ENCODE data around the gene ZNF740. TPM values are rescaled to one million over a fixed set of nuclear protein-coding genes. Genes with fewer than 3 reads are reported as not detected.

The ZNF740 gene
- total and polyA plus RNA-seq, 2 of the 4 experiments (the other 2 are of a cell fraction), result 13.1 to 14.0 TPM

GRCh38 chr12:53186745-53187144 lies 6.2 kb downstream of the ZNF740 start:
- WGBS, 2 experiments (ENCODE audit: extremely low coverage in 2 of 2, insufficient read length in 1 of 2), result 100% methylated on average over 2 of the region's 4 CpGs; no CpG with 5 or more reads in 1 of the 2 experiments
- Histone ChIP-seq H2AFZ (replicated peaks; ENCODE audit: low read length, poor library complexity) (no peak overlapping the region), H2BK20ac (ENCODE audit: low read depth, low read length) (no peak overlapping the region), H2AK5ac (ENCODE audit: low read depth, low read length) (no peak overlapping the region), H3K4me1 (ENCODE audit: control insufficient read depth, insufficient read depth, low read length) (peaks cover 12% of the 10 kb centered on the region), H3K4me2 (ENCODE audit: low read depth, low read length) (no peak overlapping the region), H3K27me3 (ENCODE audit: control insufficient read depth, insufficient read depth, low read length) (no peaks in the 10 kb centered on the region), H3K36me3 (ENCODE audit: control insufficient read depth, insufficient read depth, low read length) (peaks cover 53% of the 10 kb centered on the region), H3K9me3 (ENCODE audit: control insufficient read depth, insufficient read depth, low read length) (no peaks in the 10 kb centered on the region), H3K18ac (ENCODE audit: low read depth, low read length) (no peak overlapping the region), H4K91ac (ENCODE audit: insufficient read depth, low read depth, low read length) (no peak overlapping the region), H2BK15ac (ENCODE audit: low read depth, low read length) (no peak overlapping the region), H2AK9ac (replicated peaks; ENCODE audit: low read depth, low read length, poor library complexity) (no peak overlapping the region), H3K79me1 (ENCODE audit: low read depth in 1 of 2, low read length in 2 of 2) (peaks cover 29 to 56% of the 10 kb centered on the region in 2 experiments), H3K23ac (ENCODE audit: low read depth, low read length) (no peak overlapping the region), H3K9me1 (ENCODE audit: insufficient read depth, low read length) (peaks cover 15% of the 10 kb centered on the region), H2BK5ac (ENCODE audit: low read depth, low read length, poor library complexity, severe bottlenecking) (no peak overlapping the region), H3K9ac (ENCODE audit: low read depth, low read length) (no peak overlapping the region), H4K8ac (ENCODE audit: low read depth in 2 of 2, low read length in 2 of 2) (no peak overlapping the region), H3K4me3 (ENCODE audit: insufficient read depth, low read depth, low read length) (no peak overlapping the region), H2BK120ac (ENCODE audit: low read depth, low read length) (no peak overlapping the region), H3K14ac (replicated peaks; ENCODE audit: low read depth, low read length) (no peak overlapping the region), H3K56ac (ENCODE audit: extremely low read depth, insufficient read depth, low read length) (no peak overlapping the region), H4K20me1 (ENCODE audit: insufficient read depth, low read length) (peaks cover 14% of the 10 kb centered on the region; the same call in 1 of the 2 replicates), H3K27ac (ENCODE audit: insufficient read depth, low read length) (no peak overlapping the region), H4K5ac (ENCODE audit: low read depth, low read length) (no peak overlapping the region), H3K4ac (ENCODE audit: low read depth, low read length) (no peak overlapping the region)
- dilution Hi-C loops (cut with HindIII; ENCODE audit: low sequenced_read_pairs, unreplicated experiment) (no loop called here), intact Hi-C loops (cut with micrococcal nuclease) (no loop called here), in situ Hi-C loops (cut with MboI; ENCODE audit: low sequenced_read_pairs) (loop anchor here (5.0 kb wide), 1 partner anchor 119 kb away; no protein-coding TSS in a partner anchor)
- TF ChIP-seq RAD21 (IDR thresholded peaks at IDR 0.05; ENCODE audit: low read length), result no peak
- TF ChIP-seq USF2 (IDR thresholded peaks at IDR 0.05; ENCODE audit: low read depth, low read length), result no peak
- TF ChIP-seq NFE2L2 (IDR thresholded peaks at IDR 0.05; ENCODE audit: low read depth, low read length), result no peak
- TF ChIP-seq MAFK (IDR thresholded peaks at IDR 0.05; ENCODE audit: low read depth, low read length), result no peak
- no peak for TF ChIP-seq MAZ (IDR thresholded peaks at IDR 0.05; ENCODE audit: borderline replicate concordance, low read depth, low read length)
- no peak for TF ChIP-seq CEBPB (IDR thresholded peaks at IDR 0.05; ENCODE audit: low read depth, low read length)
- no peak for TF ChIP-seq SMC3 (IDR thresholded peaks at IDR 0.05; ENCODE audit: low read depth, low read length)
- TF ChIP-seq RCOR1 (IDR thresholded peaks at IDR 0.05; ENCODE audit: insufficient replicate concordance, low read length), result no peak
- TF ChIP-seq RFX5 (IDR thresholded peaks at IDR 0.05; ENCODE audit: low read depth, low read length), result no peak
- no peak for TF ChIP-seq CTCF (conservative IDR thresholded peaks at IDR 0.05; ENCODE audit: low read depth, low read length)
- no TSS peak for BruUV-seq (replicated peaks)
- POLR2A ChIA-PET (ENCODE audit: unreplicated experiment), result interaction anchor here (0.5 kb wide), 1 partner anchor 106 kb away, joined by 4 read pairs; no protein-coding TSS in a partner anchor
- CTCF ChIA-PET, result no interaction called here
- ATAC-seq (ENCODE audit: low read depth) (no peak), DNase-seq (no peak)
